Stimulated activated CD4-positive, alpha-beta T cell treated with anti-CD3 and anti-CD28 coated beads, TNF-alpha, amount 100 ng/mL, for 1 hour (primary cell): ENCODE results near the gene NKIRAS2.

Experiments used
- DNase-seq, 3 donors: peaks; one replicate each; pipeline ENCODE4 v3.0.0-alpha.2; 2020; ENCODE audit warnings: low read depth in 3 of 3, low spot score in 1 of 3

The NKIRAS2 gene

DNA sequence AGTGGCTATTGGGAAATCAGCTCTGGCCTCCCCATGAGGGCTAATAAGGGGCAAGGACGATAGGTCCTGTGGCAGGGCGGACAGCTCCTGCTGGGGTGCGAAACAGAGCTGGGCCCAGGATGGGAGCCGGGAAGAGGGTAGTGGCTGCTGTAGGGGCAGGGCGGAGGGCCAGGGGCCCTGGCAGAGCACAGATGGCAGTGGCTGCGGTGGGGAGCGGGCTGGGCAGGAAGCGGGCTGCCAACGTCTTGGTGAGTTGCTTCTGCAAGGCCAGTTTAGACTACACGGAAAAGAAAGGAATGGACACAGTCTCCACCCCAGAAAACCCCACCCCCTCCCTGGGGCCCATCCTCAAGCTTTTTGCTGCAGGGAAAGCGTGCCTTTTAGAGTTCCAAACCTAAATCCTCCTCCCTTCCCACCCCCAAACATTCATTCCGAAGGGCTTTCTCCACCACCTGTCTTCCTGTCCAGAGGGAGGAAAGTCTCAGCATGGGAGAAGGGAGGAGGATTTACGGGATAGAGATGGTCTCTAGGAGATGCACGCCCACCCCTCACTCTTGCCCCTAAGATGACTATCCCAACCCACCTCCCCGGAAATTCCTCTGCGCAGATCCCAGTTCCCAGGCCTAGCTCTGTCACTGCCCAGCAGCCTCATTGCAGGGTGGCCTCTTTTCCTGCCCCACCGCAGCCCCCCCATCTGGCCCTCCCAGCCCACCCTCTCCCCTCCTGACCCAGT is 7.1 kb downstream of the NKIRAS2 start:
- DNase-seq = no peak

DNA sequence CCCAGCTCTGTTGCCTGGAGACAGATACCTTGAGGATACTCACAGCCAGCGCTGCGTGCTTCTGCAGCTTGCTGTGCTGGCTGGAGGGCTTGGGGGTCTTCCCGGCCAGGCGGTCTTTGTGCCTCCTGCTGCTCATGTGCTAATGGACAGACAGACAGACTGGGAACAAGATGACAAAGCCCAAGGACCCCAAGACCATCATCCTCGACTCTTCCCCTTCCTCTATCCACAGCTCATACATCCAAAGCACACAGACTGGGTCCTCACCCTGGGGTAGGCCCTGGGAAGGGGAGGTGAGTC is 7.7 kb downstream of the NKIRAS2 start:
- no peak for DNase-seq

DNA sequence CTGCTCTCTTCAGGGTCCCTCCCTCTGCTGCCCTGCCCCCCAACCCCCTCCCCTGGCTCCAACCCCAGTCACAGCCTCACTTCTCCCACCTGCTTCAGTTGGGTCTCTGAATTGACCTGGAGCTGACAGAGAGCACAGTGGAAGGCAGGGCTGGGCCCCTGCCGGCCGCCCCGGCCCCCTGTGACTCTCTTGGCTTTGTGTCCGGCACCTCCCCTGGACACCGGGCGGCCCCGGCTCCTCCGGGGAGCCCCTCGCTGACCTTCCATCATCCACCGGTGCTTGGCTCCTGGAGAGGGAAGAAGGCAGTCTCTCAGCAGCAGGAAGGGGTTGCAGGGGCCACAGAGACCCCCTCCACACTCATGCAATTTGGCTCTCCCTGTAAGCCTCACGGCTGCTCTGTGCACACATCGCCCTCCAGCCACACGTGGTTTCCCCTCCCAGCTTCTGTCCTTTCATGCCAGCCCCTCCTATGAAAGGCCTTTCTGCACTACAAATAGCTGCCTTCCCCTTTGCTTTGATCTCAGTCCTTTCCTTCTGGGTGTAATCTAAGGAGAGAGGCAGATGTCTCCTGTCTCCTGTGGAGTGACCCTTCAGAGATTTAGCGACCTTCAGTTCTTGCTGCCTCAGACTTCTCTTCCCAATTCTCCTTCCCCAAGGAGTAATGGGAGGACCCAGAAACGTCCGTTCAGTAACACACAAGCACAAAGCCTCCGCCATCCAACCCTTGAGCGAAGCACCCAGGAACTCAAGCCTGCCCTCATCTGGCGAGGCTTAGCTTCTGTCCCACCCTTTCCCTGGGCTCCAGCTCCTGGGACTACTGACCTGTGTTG is 8.3 kb downstream of the NKIRAS2 start:
- no peak for DNase-seq

- DNase-seq = no peak
Observed at GRCh38 chr17:42028791-42029127, 8.9 kb downstream of the NKIRAS2 start.

DNA sequence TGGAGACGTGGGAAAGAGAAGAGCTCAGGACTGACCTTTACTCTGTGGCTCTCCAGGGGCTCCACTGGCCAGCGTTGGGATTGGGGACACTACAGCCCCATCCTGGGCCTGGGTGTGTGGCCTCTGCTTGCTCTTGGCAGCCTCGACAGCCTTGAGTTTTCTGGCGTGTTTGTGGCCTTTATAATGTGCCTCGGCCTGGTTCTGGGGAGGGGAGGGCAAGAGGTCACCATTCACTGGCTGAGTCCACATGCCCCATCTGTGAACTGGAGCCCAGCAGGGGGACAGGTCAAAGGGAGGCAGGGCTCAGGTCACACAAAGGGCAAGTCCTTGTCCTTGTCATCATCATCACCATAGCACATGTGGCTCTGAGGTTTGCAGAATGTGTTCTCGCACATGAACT is 11.7 kb downstream of the NKIRAS2 start:
- no peak for DNase-seq

GRCh38 chr17:42034059-42034458 is 14.2 kb downstream of the NKIRAS2 start:
- no peak for DNase-seq

- DNase-seq = no peak
Observed at GRCh38 chr17:42038221-42038973, 18.5 kb downstream of the NKIRAS2 start.

GRCh38 chr17:42039794-42040763 is 20.2 kb downstream of the NKIRAS2 start:
- DNase-seq = no peak

DNA sequence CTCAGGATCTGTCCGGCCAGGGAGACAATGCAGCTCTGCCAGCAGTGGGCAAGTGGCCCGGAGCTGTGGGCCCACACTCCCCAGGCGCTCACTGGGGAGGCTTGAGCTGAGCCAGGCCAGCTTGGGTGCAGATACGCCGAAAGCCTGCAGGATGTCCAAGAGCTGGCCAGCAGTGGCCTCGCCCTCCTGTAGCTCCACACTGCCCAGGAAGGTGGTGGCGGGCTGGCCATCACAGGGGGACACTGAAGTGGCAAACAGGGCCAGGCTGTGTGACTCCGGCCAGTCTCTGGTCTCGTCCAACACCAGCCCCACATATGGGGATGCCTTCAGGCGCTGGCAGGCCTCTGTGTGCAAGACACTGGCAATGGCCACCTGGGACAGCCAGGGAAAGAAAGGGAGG is 20.9 kb downstream of the NKIRAS2 start:
- DNase-seq = no peak

- DNase-seq = no peak
Observed at GRCh38 chr17:42041619-42042018, 21.7 kb downstream of the NKIRAS2 start.

- DNase-seq = no peak
Observed at GRCh38 chr17:42042598-42043319, 22.9 kb downstream of the NKIRAS2 start.

- no peak for DNase-seq
Observed at GRCh38 chr17:42045719-42046118, 25.8 kb downstream of the NKIRAS2 start.

DNA sequence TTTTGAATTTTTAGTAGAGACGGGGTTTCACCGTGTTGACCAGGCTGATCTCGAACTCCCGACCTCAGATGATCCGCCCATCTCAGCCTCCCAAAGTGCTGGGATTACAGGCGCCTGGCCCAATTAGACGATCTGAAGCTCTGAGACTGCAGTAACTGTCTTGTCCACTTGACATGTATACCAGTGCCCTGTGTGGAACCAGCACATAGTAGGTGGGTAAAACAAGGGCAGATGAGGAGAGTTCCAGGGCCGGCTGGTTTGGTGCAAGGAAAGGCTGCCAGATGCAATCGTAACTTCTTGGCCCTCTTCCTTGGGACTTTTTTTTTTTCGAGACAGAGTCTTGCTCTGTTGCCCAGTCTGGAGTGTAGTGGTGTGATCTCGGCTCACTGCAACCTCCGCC is 27.5 kb downstream of the NKIRAS2 start:
- no peak for DNase-seq

- no peak for DNase-seq
Observed at GRCh38 chr17:42049834-42050392, 30.0 kb downstream of the NKIRAS2 start.

DNA sequence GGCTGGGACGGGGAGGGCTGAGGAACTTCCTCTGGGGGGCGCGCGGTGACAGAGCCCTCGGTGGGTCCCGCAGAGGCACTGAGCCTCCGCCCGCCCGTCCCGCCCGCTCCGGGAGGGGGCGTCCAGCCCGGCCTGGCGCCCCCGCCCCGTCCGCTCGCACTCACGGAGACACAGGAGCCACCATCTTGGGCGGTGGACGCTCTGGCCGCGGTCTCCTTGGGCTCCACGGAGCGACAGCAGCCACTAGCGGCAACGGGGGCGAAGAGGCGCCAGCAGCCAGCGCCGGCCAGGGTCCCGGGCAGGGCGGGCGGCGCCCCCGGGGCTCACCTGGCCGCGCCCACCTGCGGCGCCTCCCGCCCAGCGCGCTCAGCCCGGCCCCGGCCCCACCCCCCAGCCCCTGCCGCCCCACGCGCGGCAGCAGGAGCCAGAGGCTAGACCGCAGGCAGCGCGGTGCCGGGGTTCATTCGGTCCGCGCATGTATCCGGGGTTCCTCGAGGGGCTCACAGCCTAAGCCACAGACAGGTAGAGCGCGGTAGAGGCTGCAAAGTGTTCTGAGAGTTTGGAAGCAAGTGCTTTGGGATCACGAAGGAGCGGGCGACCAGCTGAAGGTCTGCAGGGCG is 30.6 kb downstream of the NKIRAS2 start, which contains the start of gene C17orf113:
Gene C17orf113 (minus strand): TSS at position 209 of the 620 bp plus-strand sequence. CDS start 7,225 bp downstream, outside the sequence.
- peak in 1 of 3 donors; percentile 20 for DNase-seq

DNA sequence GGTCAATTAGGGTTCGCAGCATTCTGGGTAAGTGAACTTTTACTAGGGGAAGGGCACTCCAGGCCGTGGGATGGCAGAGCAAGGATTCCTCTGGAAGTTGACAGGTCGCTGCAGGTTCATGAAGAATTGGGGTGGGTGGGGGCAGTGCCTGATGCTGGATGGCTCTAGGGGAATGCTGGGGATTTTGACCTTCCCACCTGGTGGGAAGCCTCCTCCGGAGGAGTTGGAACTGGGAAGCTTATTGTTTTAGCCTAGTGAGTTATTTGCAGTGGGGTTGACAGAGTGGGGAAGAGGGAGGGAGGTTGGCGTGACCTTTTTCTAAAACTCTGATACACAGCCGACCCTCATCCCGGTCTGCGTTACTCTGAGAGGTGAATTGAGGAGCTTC is 31.1 kb downstream of the NKIRAS2 start:
- no peak for DNase-seq

GRCh38 chr17:42051645-42052044 is 31.8 kb downstream of the NKIRAS2 start:
- DNase-seq = no peak

DNA sequence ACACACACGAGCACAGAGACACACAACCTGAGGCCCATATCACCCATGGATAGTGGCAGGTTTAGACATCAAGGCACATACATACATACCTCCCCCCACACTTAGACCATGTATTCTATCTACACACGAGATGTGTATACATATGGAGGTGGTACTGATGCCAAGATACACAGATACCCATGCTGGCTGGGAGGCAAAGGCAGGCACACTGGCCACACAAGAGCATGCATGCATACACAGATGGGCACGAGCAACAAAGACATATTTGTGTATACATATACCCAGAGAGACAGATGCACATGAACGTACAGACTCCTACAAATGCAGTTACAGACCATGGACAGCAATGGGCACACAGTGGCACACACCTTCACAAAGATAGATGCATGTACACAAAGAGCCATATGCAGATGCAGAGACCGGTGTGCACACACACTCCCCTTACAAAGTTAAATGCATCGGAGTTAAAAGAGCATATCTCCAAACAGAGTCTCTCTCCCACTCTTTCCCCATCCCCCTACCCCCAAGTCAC is 32.5 kb downstream of the NKIRAS2 start:
- DNase-seq = no peak
